ENCODE data around the gene EEF1AKMT4.
A peak's percentile ranks its signal among the peaks of the same experiment; 100 is the strongest.

EEF1AKMT4 gene

GRCh38 chr3:184228376-184229137 lies 20.9 kb upstream of the EEF1AKMT4 start:
- ChIA-PET POLR2A (interaction anchor here (0.7 to 1.9 kb wide), 3 partner anchors 8 to 94 kb away, joined by 3 to 8 read pairs (median 3); partner anchors contain the start of genes ABCF3 and EIF2B5), CTCF (interaction anchor here (0.6 to 2.2 kb wide), 8 partner anchors 8 to 61 kb away, joined by 3 to 7 read pairs (median 4); partner anchors contain the start of gene CAMK2N2)
- no peak for DNase-seq (ENCODE audit: extremely low spot score)
- TF ChIP-seq SP1 (IDR thresholded peaks at IDR 0.05) (no peak), ELF4 (IDR thresholded peaks at IDR 0.05) (no peak), FOXK2 (IDR thresholded peaks at IDR 0.05) (no peak), BHLHE40 (IDR thresholded peaks at IDR 0.05; ENCODE audit: borderline replicate concordance) (no peak), FOXA1 (IDR thresholded peaks at IDR 0.05) (no peak), CTBP1 (IDR thresholded peaks at IDR 0.05; ENCODE audit: borderline replicate concordance) (no peak), TARDBP (IDR thresholded peaks at IDR 0.05) (no peak), NFRKB (IDR thresholded peaks at IDR 0.05) (no peak), LEF1 (IDR thresholded peaks at IDR 0.05; ENCODE audit: borderline replicate concordance) (no peak), HDGF (IDR thresholded peaks at IDR 0.05; ENCODE audit: borderline replicate concordance) (no peak), SUZ12 (IDR thresholded peaks at IDR 0.05) (no peak), PKNOX1 (IDR thresholded peaks at IDR 0.05) (no peak), L3MBTL2 (conservative IDR thresholded peaks at IDR 0.05) (no peak), FOXM1 (IDR thresholded peaks at IDR 0.05; ENCODE audit: borderline replicate concordance) (no peak), ZNF384 (IDR thresholded peaks at IDR 0.05) (no peak), ARNT (IDR thresholded peaks at IDR 0.05) (no peak)

- TF ChIP-seq BHLHE40 (IDR thresholded peaks at IDR 0.05; ENCODE audit: borderline replicate concordance) (no peak), LEF1 (IDR thresholded peaks at IDR 0.05; ENCODE audit: borderline replicate concordance) (no peak), SP1 (IDR thresholded peaks at IDR 0.05) (no peak), HDGF (IDR thresholded peaks at IDR 0.05; ENCODE audit: borderline replicate concordance) (no peak), ARNT (IDR thresholded peaks at IDR 0.05) (no peak), FOXM1 (IDR thresholded peaks at IDR 0.05; ENCODE audit: borderline replicate concordance) (no peak), ELF4 (IDR thresholded peaks at IDR 0.05) (no peak), TARDBP (IDR thresholded peaks at IDR 0.05) (no peak), FOXK2 (IDR thresholded peaks at IDR 0.05) (no peak), CTBP1 (IDR thresholded peaks at IDR 0.05; ENCODE audit: borderline replicate concordance) (no peak), FOXA1 (IDR thresholded peaks at IDR 0.05) (no peak), NFRKB (IDR thresholded peaks at IDR 0.05) (no peak), PKNOX1 (IDR thresholded peaks at IDR 0.05) (no peak), L3MBTL2 (conservative IDR thresholded peaks at IDR 0.05) (no peak), SUZ12 (IDR thresholded peaks at IDR 0.05) (no peak), ZNF384 (IDR thresholded peaks at IDR 0.05) (no peak)
- peak; percentile 84 for DNase-seq (ENCODE audit: extremely low spot score)
- ChIA-PET CTCF (no interaction called here), POLR2A (interaction anchor here (1.9 kb wide), 1 partner anchor 8 kb away, joined by 8 read pairs; no protein-coding TSS in a partner anchor)
Measured at GRCh38 chr3:184229394-184230080, 19.9 kb upstream of the EEF1AKMT4 start, which contains the start of gene VWA5B2. TSS of gene VWA5B2 (plus strand) at chr3:184229585. CDS start at chr3:184230529, 944 bp downstream.

- no peak for DNase-seq (ENCODE audit: extremely low spot score)
- ChIA-PET CTCF (interaction anchor here (0.5 kb wide), 1 partner anchor 20 kb away, joined by 4 read pairs; the partner anchor contains the start of gene EEF1AKMT4), POLR2A (no interaction called here)
Measured at GRCh38 chr3:184230081-184230602, 19.3 kb upstream of the EEF1AKMT4 start.

More at GRCh38 chr3:184230081-184230602, 19.3 kb upstream of the EEF1AKMT4 start:
- TF ChIP-seq FOXA1 (IDR thresholded peaks at IDR 0.05), result no peak
- TF ChIP-seq ARNT (IDR thresholded peaks at IDR 0.05), result no peak
- no peak for TF ChIP-seq TARDBP (IDR thresholded peaks at IDR 0.05)
- no peak for TF ChIP-seq BHLHE40 (IDR thresholded peaks at IDR 0.05; ENCODE audit: borderline replicate concordance)
- no peak for TF ChIP-seq SP1 (IDR thresholded peaks at IDR 0.05)
- TF ChIP-seq ELF4 (IDR thresholded peaks at IDR 0.05), result no peak
- no peak for TF ChIP-seq HDGF (IDR thresholded peaks at IDR 0.05; ENCODE audit: borderline replicate concordance)
- TF ChIP-seq L3MBTL2 (conservative IDR thresholded peaks at IDR 0.05), result no peak
- no peak for TF ChIP-seq PKNOX1 (IDR thresholded peaks at IDR 0.05)
- no peak for TF ChIP-seq CTBP1 (IDR thresholded peaks at IDR 0.05; ENCODE audit: borderline replicate concordance)
- TF ChIP-seq ZNF384 (IDR thresholded peaks at IDR 0.05), result no peak
- TF ChIP-seq FOXK2 (IDR thresholded peaks at IDR 0.05), result no peak
- TF ChIP-seq NFRKB (IDR thresholded peaks at IDR 0.05), result no peak
- no peak for TF ChIP-seq SUZ12 (IDR thresholded peaks at IDR 0.05)
- TF ChIP-seq FOXM1 (IDR thresholded peaks at IDR 0.05; ENCODE audit: borderline replicate concordance), result no peak
- TF ChIP-seq LEF1 (IDR thresholded peaks at IDR 0.05; ENCODE audit: borderline replicate concordance), result no peak
